Left renal pelvis (tissue), 4 donors: ENCODE results near the gene LRIF1. TPM values are rescaled to one million over a fixed set of nuclear protein-coding genes. Genes with fewer than 3 reads are reported as not detected.
"Not testable (repeated sequence)": the region's sequence is repeated elsewhere in the genome, so short reads cannot be mapped to it uniquely, and the experiment has no call there.

Experiments
- DNase-seq, 4 donors: peaks; one replicate each; pipeline ENCODE4 v3.0.0-alpha.2; 2013; ENCODE audit warnings: low read depth in 4 of 4, low spot score in 3 of 4
- polyA plus RNA-seq, 4 donors: library from polyadenylated mRNA; unstranded; fragments of 120-200 nt; gene quantifications; one replicate each; pipeline ENCODE4 v1.2.1, GENCODE V29; 2013; ENCODE audit not compliant: insufficient read length in 4 of 4

The LRIF1 gene
- polyA plus RNA-seq, 4 donors, result 8.7 to 19.8 (median 17.2) TPM

GRCh38 chr1:110951161-110951560 is 12.6 kb downstream of the LRIF1 start:
- DNase-seq, result no peak

- no peak for DNase-seq
Observed at GRCh38 chr1:110948038-110948810, 15.5 kb downstream of the LRIF1 start.

- no peak for DNase-seq
Observed at GRCh38 chr1:110945626-110946025, 18.1 kb downstream of the LRIF1 start.

- no peak for DNase-seq
Observed at GRCh38 chr1:110944806-110945205, 18.9 kb downstream of the LRIF1 start.

GRCh38 chr1:110936567-110936966 is 27.2 kb downstream of the LRIF1 start:
- DNase-seq, result no peak

- DNase-seq, result not testable (repeated sequence)
Observed at GRCh38 chr1:110931097-110931496, 32.6 kb downstream of the LRIF1 start.

- no peak for DNase-seq
Observed at GRCh38 chr1:110928904-110929303, 34.8 kb downstream of the LRIF1 start.

GRCh38 chr1:110928191-110928590 is 35.5 kb downstream of the LRIF1 start:
- no peak for DNase-seq

- no peak for DNase-seq
Observed at GRCh38 chr1:110927484-110928075, 36.1 kb downstream of the LRIF1 start.

- no peak for DNase-seq
Observed at GRCh38 chr1:110921953-110922352, 41.8 kb downstream of the LRIF1 start.

- no peak for DNase-seq
Observed at GRCh38 chr1:110918016-110918415, 45.7 kb downstream of the LRIF1 start.

- DNase-seq, result no peak
Observed at GRCh38 chr1:110916669-110917306, 46.9 kb downstream of the LRIF1 start.

- DNase-seq, result no peak
Observed at GRCh38 chr1:110916274-110916668, 47.5 kb downstream of the LRIF1 start.

GRCh38 chr1:110915804-110916203 is 47.9 kb downstream of the LRIF1 start:
- no peak for DNase-seq

GRCh38 chr1:110914676-110915075 is 49.0 kb downstream of the LRIF1 start:
- DNase-seq, result no peak

GRCh38 chr1:110912784-110913183 is 50.9 kb downstream of the LRIF1 start:
- no peak for DNase-seq

GRCh38 chr1:110903853-110904500 is 59.7 kb downstream of the LRIF1 start:
- DNase-seq, result no peak

GRCh38 chr1:110902820-110903463 is 60.8 kb downstream of the LRIF1 start:
- no peak for DNase-seq

- no peak for DNase-seq
Observed at GRCh38 chr1:110899458-110899843, 64.3 kb downstream of the LRIF1 start.

GRCh38 chr1:110898734-110899457 is 64.8 kb downstream of the LRIF1 start:
- no peak for DNase-seq
